Ovary (tissue), 9 donors: ENCODE measurements around the gene TMEM238L. TPM values are rescaled to one million over a fixed set of nuclear protein-coding genes. Genes with fewer than 3 reads are reported as not detected.

Source experiments
- DNase-seq, 5 donors: peaks; one replicate each; pipeline ENCODE4 v3.0.0-alpha.2; 2019 to 2020
- H3K27ac ChIP-seq, 2 donors: fragments of 200-600 bp; one replicate each; pipeline versions ENCODE4 v1.5.1 to v1.8.0; 2019 to 2022
- H3K27me3 ChIP-seq: fragments of 200-600 bp; one replicate; pipeline ENCODE4 v1.8.0; 2022
- H3K36me3 ChIP-seq: fragments of 200-600 bp; sonication (generic); one replicate; pipeline ENCODE4 v1.5.1; 2019
- H3K4me1 ChIP-seq: one replicate; pipeline ENCODE4 v1.8.1; 2013; ENCODE audit warnings: mild to moderate bottlenecking, moderate library complexity; ENCODE audit not compliant: insufficient read depth
- H3K4me3 ChIP-seq: fragments of 200-600 bp; sonication (generic); one replicate; pipeline ENCODE4 v1.5.1; 2017
- H3K9me3 ChIP-seq, 2 donors: fragments of 200-600 bp in 1 of 2; sonication (generic) in 1 of 2; one replicate each; pipeline versions ENCODE4 v1.5.1 to v1.8.1; 2013 to 2019; ENCODE audit warnings: mild to moderate bottlenecking in 1 of 2, moderate library complexity in 1 of 2
- EP300 ChIP-seq: sonication (generic); formaldehyde crosslinking; IDR thresholded peaks from one replicate; pipeline ENCODE4 v1.6.1; 2017; ENCODE audit warnings: antibody characterized with exemption
- POLR2A ChIP-seq: fragments of 450-650 bp; IDR thresholded peaks from one replicate; pipeline ENCODE4 v1.6.1; 2017; ENCODE audit warnings: antibody characterized with exemption, mild to moderate bottlenecking, moderate library complexity
- WGBS, 3 donors: extraction: QIAGEN DNeasy Blood & Tissue Kit in 1 of 3; methylation state at CpG; one replicate each; pipeline versions ENCODE4 v1.1.5 to v1.1.7; 2013 to 2017; 5-methylcytosine and 5-hydroxymethylcytosine counted together
- intact Hi-C, 4 donors: fragments of 100-400 bp; cut with DNase I; formaldehyde crosslinking; loops; one replicate each; pipeline versions ENCODE4 v1.11.0 to v1.15.1; 2022 to 2023
- polyA plus RNA-seq, 2 donors: library from polyadenylated mRNA; stranded (reverse); fragments of 200-250 nt in 1 of 2; fragments of 350-450 nt in 1 of 2; fragmentation: Illumina TruSeq in 1 of 2; extraction: RNeasy Lipid Tissue Mini Kit (QIAGEN cat#74804) in 1 of 2; gene quantifications; one replicate each; pipeline ENCODE4 v1.2.3, GENCODE V29; 2013 to 2014
- total RNA-seq, 7 donors: library from RNA; depleted of rRNA in 2 of 7; stranded (reverse); fragments of >200 nt in 2 of 7; fragmentation: NEBNext Ultra II Directional in 3 of 7; extraction: Animal tissue kit (Norgen Biotek cat#: 25700) in 3 of 7; gene quantifications; one replicate each; pipeline versions ENCODE4 v1.1.0 to v1.2.4, GENCODE V29; 2016 to 2023
- TF ChIP-seq, protein P1 (sequence below), 3 donors: fragments of 450-650 bp in 2 of 3; fragments of 200-600 bp in 1 of 3; IDR thresholded peaks; one replicate each; pipeline versions ENCODE4 v1.5.1 to v1.8.0; 2016 to 2022; ENCODE audit warnings: antibody characterized with exemption in 3 of 3, mild to moderate bottlenecking in 1 of 3
- donor health status: DM: no; HTN: no; CAD: no; lungs with moderate emphysema.
- donor health status: DM: no; HTN: no; CAD: no.
- donor health status: Bipolar disorder and iron deficiency.
- donor health status: DM: yes; HTN: yes; CAD: no.
- donor health status: DM: no; HTN: no; CAD: no.
- donor health status: DM: yes; HTN: yes; CAD: no.

TMEM238L gene
- total and polyA plus RNA-seq, 9 donors, result not detected

DNA sequence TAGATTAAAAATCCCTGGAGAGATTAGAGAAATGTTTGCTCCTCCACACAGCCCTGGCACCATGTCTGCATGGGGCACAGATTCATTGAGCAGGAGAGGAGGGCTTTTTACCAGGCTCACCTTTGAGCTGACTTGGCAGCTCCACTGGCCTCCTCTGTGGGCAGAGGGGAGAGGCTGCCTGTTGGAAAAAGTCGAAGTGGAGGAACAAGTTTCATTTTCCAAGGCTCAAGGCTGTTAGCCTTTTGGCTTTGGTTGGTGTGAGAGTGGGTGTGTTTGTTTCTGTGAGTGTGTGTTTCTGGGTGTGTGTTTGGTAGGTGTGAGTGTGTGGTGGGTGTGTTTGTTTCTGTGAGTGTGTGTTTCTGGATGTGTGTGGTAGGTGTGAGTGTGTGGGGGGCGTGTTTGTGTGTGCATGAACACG, 5.6 kb downstream of the TMEM238L start:
- Histone ChIP-seq H3K4me1 (peaks cover 13% of the 10 kb centered on the region), H3K9me3 (no peaks in the 10 kb centered on the region), H3K27ac (no peak overlapping the region), H3K36me3 (no peaks in the 10 kb centered on the region), H3K27me3 (no peaks in the 10 kb centered on the region), H3K4me3 (no peak overlapping the region)
- intact Hi-C loops, result no loop called here
- 21 to 27% (median 22%) methylated on average over 3 of the region's 3 CpGs for WGBS, 3 donors
- no peak for DNase-seq
- TF ChIP-seq EP300 (no peak), POLR2A (no peak)
- TF ChIP-seq, protein P1, sequence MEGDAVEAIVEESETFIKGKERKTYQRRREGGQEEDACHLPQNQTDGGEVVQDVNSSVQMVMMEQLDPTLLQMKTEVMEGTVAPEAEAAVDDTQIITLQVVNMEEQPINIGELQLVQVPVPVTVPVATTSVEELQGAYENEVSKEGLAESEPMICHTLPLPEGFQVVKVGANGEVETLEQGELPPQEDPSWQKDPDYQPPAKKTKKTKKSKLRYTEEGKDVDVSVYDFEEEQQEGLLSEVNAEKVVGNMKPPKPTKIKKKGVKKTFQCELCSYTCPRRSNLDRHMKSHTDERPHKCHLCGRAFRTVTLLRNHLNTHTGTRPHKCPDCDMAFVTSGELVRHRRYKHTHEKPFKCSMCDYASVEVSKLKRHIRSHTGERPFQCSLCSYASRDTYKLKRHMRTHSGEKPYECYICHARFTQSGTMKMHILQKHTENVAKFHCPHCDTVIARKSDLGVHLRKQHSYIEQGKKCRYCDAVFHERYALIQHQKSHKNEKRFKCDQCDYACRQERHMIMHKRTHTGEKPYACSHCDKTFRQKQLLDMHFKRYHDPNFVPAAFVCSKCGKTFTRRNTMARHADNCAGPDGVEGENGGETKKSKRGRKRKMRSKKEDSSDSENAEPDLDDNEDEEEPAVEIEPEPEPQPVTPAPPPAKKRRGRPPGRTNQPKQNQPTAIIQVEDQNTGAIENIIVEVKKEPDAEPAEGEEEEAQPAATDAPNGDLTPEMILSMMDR (IDR thresholded peaks at IDR 0.05), result no peak

DNA sequence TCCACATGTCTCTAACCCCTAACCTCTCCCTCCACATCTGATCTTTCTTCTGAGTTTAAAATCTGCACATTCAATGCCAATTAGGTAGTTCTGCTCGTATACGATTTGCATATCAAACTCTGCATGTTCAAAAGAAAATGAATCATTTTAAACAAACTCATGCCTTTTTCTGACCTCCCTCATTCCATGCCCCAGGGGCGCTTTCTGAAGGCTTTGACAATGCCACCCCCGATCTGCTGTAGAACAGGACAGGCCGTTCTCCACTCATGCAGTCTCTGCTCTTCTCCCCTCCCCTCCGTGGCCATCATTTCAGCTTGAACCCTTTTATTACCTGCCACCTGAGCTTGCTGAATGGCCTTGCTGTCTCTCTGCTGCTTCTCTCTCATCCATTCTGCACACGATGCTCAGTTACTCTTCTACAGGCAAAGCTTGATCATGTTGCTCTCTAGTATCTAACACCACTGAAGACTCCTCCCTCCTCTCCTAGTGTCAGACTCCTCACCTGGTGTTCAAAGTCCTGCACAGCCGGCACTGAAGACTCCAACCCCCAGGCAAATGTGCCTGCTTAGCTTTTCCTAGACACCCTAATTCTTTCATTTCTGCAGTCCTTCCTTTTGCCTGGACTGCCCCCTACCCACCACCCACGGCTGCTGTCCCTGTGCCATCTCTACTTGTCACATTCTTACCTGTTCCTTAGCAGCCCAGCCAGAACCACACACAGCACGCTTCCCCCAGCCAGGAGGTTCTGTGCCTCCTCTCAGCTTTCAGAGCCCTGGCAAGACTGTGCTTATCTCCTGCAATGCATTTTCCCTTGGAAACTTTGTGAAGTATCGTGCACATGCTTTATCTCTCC, 6.2 kb downstream of the TMEM238L start:
- no peak overlapping the region for H3K27ac ChIP-seq
- WGBS, 3 donors, result 44 to 51% (median 46%) methylated on average over 11 of the region's 11 CpGs
- H3K36me3 ChIP-seq, result no peaks in the 10 kb centered on the region
- TF ChIP-seq, protein P1 (IDR thresholded peaks at IDR 0.05), result no peak
- TF ChIP-seq EP300, result no peak
- no peak for TF ChIP-seq POLR2A
- no peaks in the 10 kb centered on the region for H3K27me3 ChIP-seq
- no peak for DNase-seq
- no peak overlapping the region for H3K4me3 ChIP-seq
- intact Hi-C loops, result no loop called here
- peaks cover 13% of the 10 kb centered on the region for H3K4me1 ChIP-seq
- no peaks in the 10 kb centered on the region for H3K9me3 ChIP-seq

DNA sequence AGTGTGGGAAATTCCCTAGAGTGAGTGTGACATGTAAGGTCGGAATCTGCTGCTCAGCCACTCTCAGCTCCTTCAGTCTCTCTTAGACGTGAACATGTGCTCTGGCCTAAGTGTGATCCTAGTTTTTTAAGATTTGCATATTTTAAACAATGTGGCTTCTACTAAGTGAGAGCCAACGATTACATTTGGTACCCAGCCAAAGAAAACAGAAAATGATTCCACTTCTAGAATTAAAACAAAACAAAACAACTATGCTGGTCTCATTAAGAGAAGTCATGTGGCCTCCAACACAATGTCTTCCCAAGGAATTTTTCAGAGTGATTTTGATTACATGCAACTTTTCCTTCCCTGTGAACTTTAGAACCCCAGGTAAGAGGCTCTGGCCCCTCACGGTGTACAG, 10.1 kb downstream of the TMEM238L start:
- H3K27ac ChIP-seq, result no peak overlapping the region
- H3K4me3 ChIP-seq, result no peak overlapping the region
- H3K4me1 ChIP-seq, result peaks cover 19% of the 10 kb centered on the region
- no peaks in the 10 kb centered on the region for H3K36me3 ChIP-seq
- intact Hi-C loops, result loop anchor here in 1 of 4 donors (5.0 kb wide), 1 partner anchor 33 kb away; no protein-coding TSS in a partner anchor
- TF ChIP-seq POLR2A (no peak), EP300 (no peak)
- TF ChIP-seq, protein P1 (IDR thresholded peaks at IDR 0.05), result no peak
- no peaks in the 10 kb centered on the region for H3K27me3 ChIP-seq
- no peak for DNase-seq
- 8 to 19% (median 11%) methylated on average over 4 of the region's 4 CpGs for WGBS, 3 donors
- H3K9me3 ChIP-seq, result no peaks in the 10 kb centered on the region

DNA sequence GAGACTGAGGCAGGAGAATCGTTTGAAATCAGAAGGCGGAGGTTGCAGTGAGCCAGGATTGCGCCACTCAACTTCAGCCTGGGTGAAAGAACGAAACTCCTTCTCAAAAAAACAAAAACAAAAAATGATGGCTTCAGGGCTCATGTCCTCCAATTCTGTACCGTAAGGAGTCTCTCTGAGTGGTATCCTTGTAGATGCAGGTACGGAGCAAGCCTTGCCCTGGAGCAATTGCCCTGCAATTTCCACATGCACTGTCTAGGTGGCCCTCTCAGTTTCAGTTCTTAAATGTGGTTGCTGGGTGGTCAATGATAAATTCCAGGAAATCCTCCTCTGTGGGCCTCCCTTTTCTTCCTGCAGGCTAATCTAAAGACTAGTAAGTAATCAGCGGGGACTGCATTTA, 10.6 kb downstream of the TMEM238L start:
- Histone ChIP-seq H3K36me3 (no peaks in the 10 kb centered on the region), H3K27ac (no peak overlapping the region), H3K27me3 (no peaks in the 10 kb centered on the region), H3K9me3 (no peaks in the 10 kb centered on the region), H3K4me1 (peaks cover 16% of the 10 kb centered on the region), H3K4me3 (no peak overlapping the region)
- intact Hi-C loops, result loop anchor here in 1 of 4 donors (5.0 kb wide), 1 partner anchor 34 kb away; no protein-coding TSS in a partner anchor
- 92 to 94% (median 92%) methylated on average over 7 of the region's 7 CpGs for WGBS, 3 donors
- no peak for DNase-seq
- TF ChIP-seq, protein P1 (IDR thresholded peaks at IDR 0.05), result no peak
- no peak for TF ChIP-seq EP300
- TF ChIP-seq POLR2A, result no peak
